Natural killer cell treated with Interleukin-12 subunit alpha and Interleukin-12 subunit beta and Interleukin-15 and Interleukin-18, amount 100 ng/mL, for 72 hours (primary cell): ENCODE data around the gene TCF25. TPM values are rescaled to one million over a fixed set of nuclear protein-coding genes. Genes with fewer than 3 reads are reported as not detected.

Experiments used
- ATAC-seq, 2 donors: fragments of 150-1000 bp; cut with Tn5 transposase in 1 of 2; sonication (Bioruptor Pico), chemical (Tn5 transposase) in 1 of 2; 2 replicates each; pipeline ENCODE4 v1.10.0; 2021
- DNase-seq: peaks from one replicate; pipeline ENCODE4 v3.0.0; 2022; ENCODE audit warnings: low spot score
- H3K27ac Mint-ChIP-seq, 2 donors: 1 replicate in 1 of 2; 2 replicates in 1 of 2; pipeline ENCODE4 v1.8.0; 2022; ENCODE audit warnings: mixed read lengths in 2 of 2, mild to moderate bottlenecking in 1 of 2, moderate library complexity in 1 of 2
- H3K27me3 Mint-ChIP-seq, 2 donors: 1 replicate in 1 of 2; 2 replicates in 1 of 2; pipeline ENCODE4 v1.8.0; 2022; ENCODE audit warnings: mixed read lengths in 2 of 2
- H3K36me3 Mint-ChIP-seq: one replicate; pipeline ENCODE4 v1.8.0; 2022; ENCODE audit warnings: mixed read lengths
- H3K4me1 Mint-ChIP-seq, 2 donors: 1 replicate in 1 of 2; 2 replicates in 1 of 2; pipeline ENCODE4 v1.8.0; 2022; ENCODE audit warnings: low read depth in 2 of 2, mixed read lengths in 2 of 2, mild to moderate bottlenecking in 1 of 2
- H3K4me3 Mint-ChIP-seq: one replicate; pipeline ENCODE4 v1.8.0; 2022; ENCODE audit warnings: mixed read lengths
- H3K9me3 Mint-ChIP-seq: 2 replicates; pipeline ENCODE4 v1.8.0; 2022; ENCODE audit warnings: mixed read lengths
- total RNA-seq, 2 donors: library from RNA; stranded (reverse); gene quantifications; one replicate each; pipeline ENCODE4 v1.2.3, GENCODE V29; 2022

TCF25 gene
- total RNA-seq, 2 donors from 2014 or later = 239 to 382 TPM

- no peak for ATAC-seq
- peaks cover 0 to 12% of the 10 kb centered on the region in 2 donors for H3K4me1 Mint-ChIP-seq
Measured at GRCh38 chr16:89954462-89954861, 81.1 kb downstream of the TCF25 start.

DNA sequence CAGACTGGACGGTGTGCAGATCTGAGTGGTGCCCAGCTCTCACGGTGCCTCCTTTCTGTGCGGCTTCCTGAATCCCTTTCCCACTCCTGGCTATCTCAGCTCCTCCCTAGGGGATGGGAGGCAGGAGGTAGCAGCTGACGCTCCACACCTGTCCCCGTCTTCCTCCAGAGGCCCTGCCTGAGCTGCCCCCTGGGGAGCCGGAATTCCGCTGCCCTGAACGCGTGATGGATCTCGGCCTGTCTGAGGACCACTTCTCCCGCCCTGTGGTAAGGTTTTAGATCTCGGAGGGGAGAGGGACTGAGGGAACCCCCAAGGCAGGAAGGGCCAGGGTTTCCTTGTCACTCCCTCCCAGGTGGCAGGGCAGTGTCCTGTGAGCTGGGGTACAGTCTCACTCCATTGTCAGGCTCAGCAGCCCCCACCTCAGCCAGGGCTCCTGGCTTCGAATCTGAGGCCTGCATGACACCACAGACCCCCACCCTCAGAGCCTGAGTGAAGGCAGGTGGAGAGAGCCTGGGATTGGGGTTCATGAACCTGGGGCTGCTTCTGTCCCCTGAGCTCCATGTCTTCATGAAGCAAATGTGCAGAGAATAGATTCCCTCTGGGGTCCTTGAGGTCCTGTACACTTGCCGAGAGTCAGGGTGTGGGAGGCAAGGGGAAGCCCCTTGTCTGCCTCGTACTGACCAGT, 81.8 kb downstream of the TCF25 start:
- Mint-ChIP-seq H3K9me3 (no peaks in the 10 kb centered on the region), H3K27ac (no peak overlapping the region), H3K36me3 (peaks cover 12% of the 10 kb centered on the region), H3K4me1 (peaks cover 0 to 10% of the 10 kb centered on the region in 2 donors), H3K27me3 (no peaks in the 10 kb centered on the region), H3K4me3 (no peak overlapping the region)
- ATAC-seq = no peak
- peak; percentile 53 for DNase-seq

More at GRCh38 chr16:89954462-89954861, 81.1 kb downstream of the TCF25 start:
- H3K27ac Mint-ChIP-seq = no peak overlapping the region
- no peaks in the 10 kb centered on the region for H3K27me3 Mint-ChIP-seq
- no peaks in the 10 kb centered on the region for H3K9me3 Mint-ChIP-seq
- H3K4me3 Mint-ChIP-seq = no peak overlapping the region
- peaks cover 12% of the 10 kb centered on the region for H3K36me3 Mint-ChIP-seq
- peak; percentile 32 for DNase-seq

DNA sequence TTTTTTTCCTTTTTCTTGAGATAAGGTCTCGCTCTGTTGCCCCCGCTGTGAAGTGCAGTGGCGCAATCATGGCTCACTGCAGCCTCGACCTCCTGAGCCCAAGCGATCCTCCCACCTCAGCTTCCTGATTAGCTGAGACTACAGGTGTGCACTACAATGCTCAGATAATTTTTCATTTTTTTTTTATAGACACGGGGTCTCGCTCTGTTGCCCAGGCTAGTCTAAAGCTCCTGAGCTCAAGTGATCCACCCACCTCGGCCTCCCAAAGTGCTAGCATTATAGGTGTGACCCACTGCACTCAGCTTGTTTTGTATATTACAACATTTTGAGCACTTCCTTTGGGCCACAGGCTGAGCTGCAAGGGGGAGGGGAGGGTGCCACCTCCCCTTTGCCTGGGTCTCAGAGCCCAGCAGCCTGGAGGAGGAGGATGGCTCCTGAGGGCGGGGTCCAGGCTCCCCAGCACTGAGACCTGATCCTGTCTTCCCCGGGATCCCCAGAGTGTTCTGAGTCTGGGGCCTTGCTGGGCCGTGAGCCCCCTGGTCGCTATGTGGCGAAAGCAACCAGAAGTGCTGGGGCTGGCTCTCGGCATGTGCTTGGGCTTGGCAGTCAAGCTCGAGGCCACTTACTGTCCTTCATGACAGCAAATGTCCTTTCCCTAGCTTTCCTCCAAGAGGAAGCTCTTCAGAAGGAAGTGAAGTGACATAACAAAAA, 83.3 kb downstream of the TCF25 start:
- no peaks in the 10 kb centered on the region for H3K9me3 Mint-ChIP-seq
- H3K36me3 Mint-ChIP-seq = peaks cover 12% of the 10 kb centered on the region
- H3K27me3 Mint-ChIP-seq = no peaks in the 10 kb centered on the region
- H3K4me3 Mint-ChIP-seq = no peak overlapping the region
- ATAC-seq (no peak), DNase-seq (peak; percentile 39)
- peaks cover 0 to 10% of the 10 kb centered on the region in 2 donors for H3K4me1 Mint-ChIP-seq
- no peak overlapping the region for H3K27ac Mint-ChIP-seq

- H3K4me1 Mint-ChIP-seq = peaks cover 0 to 10% of the 10 kb centered on the region in 2 donors
- H3K27me3 Mint-ChIP-seq = no peaks in the 10 kb centered on the region
- H3K4me3 Mint-ChIP-seq = no peak overlapping the region
- no peaks in the 10 kb centered on the region for H3K9me3 Mint-ChIP-seq
- H3K27ac Mint-ChIP-seq = no peak overlapping the region
- DNase-seq = peak; percentile 53
- no peak for ATAC-seq
- H3K36me3 Mint-ChIP-seq = peaks cover 12% of the 10 kb centered on the region
Measured at GRCh38 chr16:89957216-89957785, 83.9 kb downstream of the TCF25 start.

DNA sequence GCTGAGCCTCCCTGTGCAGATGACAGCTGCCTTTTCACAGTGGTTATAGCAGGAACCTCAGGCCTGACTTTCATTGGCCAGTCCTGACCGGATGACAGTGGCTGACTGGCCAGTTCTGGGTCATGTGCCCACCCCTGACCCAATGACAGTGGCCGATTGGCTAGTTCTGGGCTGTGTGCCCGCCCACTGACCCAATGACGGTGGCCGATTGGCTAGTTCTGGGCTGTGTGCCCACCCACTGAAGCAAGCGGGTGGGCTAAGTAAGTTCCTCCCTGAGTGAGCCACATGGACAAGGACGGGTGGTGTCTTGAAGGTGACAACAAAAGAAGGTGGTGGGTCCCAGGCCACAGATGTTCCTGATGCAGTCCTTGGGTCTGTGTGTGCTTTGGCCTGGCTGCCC, 84.7 kb downstream of the TCF25 start:
- H3K4me3 Mint-ChIP-seq = no peak overlapping the region
- ATAC-seq (peak; percentile 52 to 75), DNase-seq (peak; percentile 44)
- H3K4me1 Mint-ChIP-seq = peaks cover 0 to 10% of the 10 kb centered on the region in 2 donors
- no peak overlapping the region for H3K27ac Mint-ChIP-seq
- no peaks in the 10 kb centered on the region for H3K27me3 Mint-ChIP-seq
- H3K9me3 Mint-ChIP-seq = no peaks in the 10 kb centered on the region
- peaks cover 12% of the 10 kb centered on the region for H3K36me3 Mint-ChIP-seq

DNA sequence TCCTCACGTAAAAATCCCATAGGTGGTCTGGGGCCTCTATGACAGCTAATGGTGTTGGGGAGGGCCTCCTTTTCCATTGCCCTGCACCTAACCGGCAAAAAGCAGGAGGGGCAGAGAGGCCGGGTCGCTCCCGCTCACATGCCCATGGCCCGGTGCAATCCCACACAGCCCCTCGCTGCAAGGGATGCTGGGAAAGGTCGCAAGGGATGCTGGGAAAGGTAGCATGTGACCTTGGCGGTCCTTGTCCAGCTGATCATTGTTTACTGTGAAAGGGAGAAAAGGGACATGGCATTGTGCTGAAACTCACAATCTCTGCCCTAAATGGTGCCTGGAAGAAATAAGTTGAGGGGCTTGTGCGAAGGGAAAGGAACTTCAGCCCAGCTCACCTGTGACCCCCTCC, 85.2 kb downstream of the TCF25 start:
- peak; percentile 53 for DNase-seq
- Mint-ChIP-seq H3K27ac (peak overlapping the region in 1 of 2 donors; percentile 57), H3K9me3 (no peaks in the 10 kb centered on the region), H3K4me1 (peaks cover 0 to 10% of the 10 kb centered on the region in 2 donors), H3K36me3 (peaks cover 12% of the 10 kb centered on the region), H3K4me3 (no peak overlapping the region), H3K27me3 (no peaks in the 10 kb centered on the region)
- ATAC-seq = no peak

DNA sequence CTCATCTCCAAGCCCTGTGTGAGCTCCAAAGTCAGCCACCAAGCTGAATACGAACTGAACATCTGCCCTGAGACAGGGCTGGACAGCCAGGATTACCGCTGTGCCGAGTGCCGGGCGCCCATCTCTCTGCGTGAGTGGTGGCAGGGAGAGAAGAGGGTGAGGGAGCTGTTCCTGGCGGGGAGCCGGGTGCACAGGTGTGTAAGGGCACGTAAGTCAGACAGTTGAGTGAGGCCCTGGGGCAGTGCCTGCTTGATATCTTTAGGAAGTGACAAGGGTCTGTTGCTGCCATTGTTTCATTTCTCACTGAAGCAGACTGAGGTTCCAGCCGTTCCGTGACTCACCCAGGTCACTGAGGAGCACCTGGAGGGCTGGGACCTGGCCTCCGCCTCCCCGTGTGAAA, 87.6 kb downstream of the TCF25 start:
- H3K36me3 Mint-ChIP-seq = peaks cover 12% of the 10 kb centered on the region
- no peak overlapping the region for H3K27ac Mint-ChIP-seq
- no peak overlapping the region for H3K4me3 Mint-ChIP-seq
- peaks cover 0 to 6% of the 10 kb centered on the region in 2 donors for H3K4me1 Mint-ChIP-seq
- ATAC-seq (no peak), DNase-seq (peak; percentile 22)
- H3K27me3 Mint-ChIP-seq = no peaks in the 10 kb centered on the region
- no peaks in the 10 kb centered on the region for H3K9me3 Mint-ChIP-seq

Other genes with a start within 250 kb of the TCF25 start
- 100 to 1,000 TPM in 1 of 2 donors, 10 to 100 TPM in 1; 92.8 to 146 TPM for gene CHMP1A, start 215.9 kb upstream of the TCF25 start, total RNA-seq
- gene SPATA33, start 215.8 kb upstream of the TCF25 start, total RNA-seq = 10 to 100 TPM in 1 of 2 donors, 1 to 10 TPM in 1; 9.3 to 19.1 TPM
- 100 to 1,000 TPM in 1 of 2 donors, 10 to 100 TPM in 1; 60.8 to 115 TPM for gene CDK10, start 186.9 kb upstream of the TCF25 start, total RNA-seq
- 1 to 10 TPM; 6.8 to 8.4 TPM for gene SPATA2L, start 171.9 kb upstream of the TCF25 start, total RNA-seq
- gene VPS9D1, start 152.7 kb upstream of the TCF25 start, total RNA-seq = 10 to 100 TPM in 1 of 2 donors, 1 to 10 TPM in 1; 9.0 to 11.0 TPM
- 10 to 100 TPM; 36.0 to 72.1 TPM for gene ZNF276, start 152.1 kb upstream of the TCF25 start, total RNA-seq
- gene FANCA, start 56.9 kb upstream of the TCF25 start, total RNA-seq = 100 to 1,000 TPM in 1 of 2 donors, 10 to 100 TPM in 1; 77.5 to 364 TPM
- gene SPIRE2, start 45.1 kb upstream of the TCF25 start, total RNA-seq = 1 to 10 TPM; 2.5 to 3.9 TPM
- 10 to 100 TPM in 1 of 2 donors, 1 to 10 TPM in 1; 9.3 to 13.0 TPM for gene MC1R, start 45.3 kb downstream of the TCF25 start, total RNA-seq
- 10 to 100 TPM in 1 of 2 donors, 1 to 10 TPM in 1; 9.6 to 10.9 TPM for gene TUBB3, start 49.8 kb downstream of the TCF25 start, total RNA-seq
- 10 to 100 TPM; 44.2 to 55.5 TPM for gene DEF8, start 75.2 kb downstream of the TCF25 start, total RNA-seq
- not detected for gene DBNDD1, start 145.9 kb downstream of the TCF25 start, total RNA-seq
- not detected for gene PRDM7, start 203.7 kb downstream of the TCF25 start, total RNA-seq